Adipocyte (in vitro differentiated cells): Measurements from ENCODE around the gene NRSN2.
A peak's percentile ranks its signal among the peaks of the same experiment; 100 is the strongest.
"Not testable (repeated sequence)": the region's sequence is repeated elsewhere in the genome, so short reads cannot be mapped to it uniquely, and the experiment has no call there.

Experiments
- DNase-seq: peaks from one replicate; pipeline ENCODE4 v3.0.0-alpha.2; 2015; ENCODE audit warnings: low read depth
- H3K27me3 ChIP-seq: replicated peaks from 2 replicates; pipeline ENCODE4 v1.7.0; 2013; ENCODE audit warnings: mild to moderate bottlenecking, low read length, moderate library complexity; ENCODE audit not compliant: control insufficient read depth, insufficient read depth
- H3K36me3 ChIP-seq: 2 replicates; pipeline ENCODE4 v1.7.0; 2013; ENCODE audit warnings: low read length, mild to moderate bottlenecking, moderate library complexity; ENCODE audit not compliant: control insufficient read depth, insufficient read depth, severe bottlenecking
- H3K4me1 ChIP-seq: 2 replicates; pipeline ENCODE4 v1.7.0; 2013; ENCODE audit warnings: mild to moderate bottlenecking, low read length, moderate library complexity; ENCODE audit not compliant: control insufficient read depth, insufficient read depth
- H3K4me3 ChIP-seq: 2 replicates; pipeline ENCODE4 v1.7.0; 2013; ENCODE audit warnings: mild to moderate bottlenecking, low read length, moderate library complexity
- H3K9ac ChIP-seq: 2 replicates; pipeline ENCODE4 v1.7.0; 2013; ENCODE audit warnings: mild to moderate bottlenecking, low read length, moderate library complexity
- H3K9me3 ChIP-seq: 2 replicates; pipeline ENCODE4 v1.7.0; 2013; ENCODE audit warnings: mild to moderate bottlenecking, low read length, moderate library complexity; ENCODE audit not compliant: control insufficient read depth

NRSN2 gene

GRCh38 chr20:382291-383115 is 35.6 kb downstream of the NRSN2 start:
- no peaks in the 10 kb centered on the region for H3K9me3 ChIP-seq
- DNase-seq: no peak
- peak overlapping the region; percentile 84 for H3K4me3 ChIP-seq

GRCh38 chr20:383889-384288 is 37.0 kb downstream of the NRSN2 start:
- no peak for DNase-seq
- Histone ChIP-seq H3K9ac (no peak overlapping the region), H3K9me3 (no peaks in the 10 kb centered on the region), H3K4me3 (no peak overlapping the region), H3K36me3 (peaks cover 19% of the 10 kb centered on the region), H3K4me1 (no peaks in the 10 kb centered on the region), H3K27me3 (no peaks in the 10 kb centered on the region)

More at GRCh38 chr20:382291-383115, 35.6 kb downstream of the NRSN2 start:
- Histone ChIP-seq H3K9ac (peak overlapping the region; percentile 13), H3K36me3 (peaks cover 5% of the 10 kb centered on the region), H3K27me3 (no peaks in the 10 kb centered on the region), H3K4me1 (no peaks in the 10 kb centered on the region)

- H3K36me3 ChIP-seq: peaks cover 27% of the 10 kb centered on the region
- H3K27me3 ChIP-seq: no peaks in the 10 kb centered on the region
- H3K9me3 ChIP-seq: no peaks in the 10 kb centered on the region
Measured at GRCh38 chr20:384723-385122, 37.8 kb downstream of the NRSN2 start.

GRCh38 chr20:385448-385847 is 38.5 kb downstream of the NRSN2 start:
- Histone ChIP-seq H3K9ac (no peak overlapping the region), H3K27me3 (no peaks in the 10 kb centered on the region), H3K9me3 (no peaks in the 10 kb centered on the region), H3K4me1 (no peaks in the 10 kb centered on the region), H3K4me3 (no peak overlapping the region), H3K36me3 (peaks cover 33% of the 10 kb centered on the region)
- DNase-seq: no peak

More at GRCh38 chr20:384723-385122, 37.8 kb downstream of the NRSN2 start:
- Histone ChIP-seq H3K4me1 (no peaks in the 10 kb centered on the region), H3K4me3 (no peak overlapping the region), H3K9ac (no peak overlapping the region)
- no peak for DNase-seq

GRCh38 chr20:386634-387033 is 39.7 kb downstream of the NRSN2 start:
- H3K9me3 ChIP-seq, H3K27me3 ChIP-seq, DNase-seq, H3K9ac ChIP-seq, H3K4me3 ChIP-seq, H3K4me1 ChIP-seq: not testable (repeated sequence)
- H3K36me3 ChIP-seq: peaks cover 43% of the 10 kb centered on the region

DNA sequence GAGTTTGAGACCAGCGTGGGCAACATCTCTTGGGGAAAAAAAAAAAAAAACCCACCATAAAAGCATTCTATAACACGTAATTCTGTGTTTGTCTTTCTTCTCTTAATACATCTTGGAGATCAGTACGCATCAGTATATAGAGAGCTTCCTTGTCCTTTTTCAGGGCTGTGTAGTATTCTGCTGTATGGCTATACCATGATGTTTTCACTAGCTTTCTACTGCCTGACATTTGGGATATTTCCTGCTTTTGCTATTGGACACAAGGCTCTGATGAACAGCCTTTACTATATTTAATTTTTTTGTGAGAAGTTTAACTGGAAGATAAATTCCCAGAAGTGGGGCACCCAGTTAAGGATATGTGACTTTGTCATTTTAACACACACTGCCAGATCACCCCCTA is 40.6 kb downstream of the NRSN2 start:
- H3K4me3 ChIP-seq: no peak overlapping the region
- no peak for DNase-seq
- H3K9me3 ChIP-seq: no peaks in the 10 kb centered on the region
- H3K27me3 ChIP-seq: no peaks in the 10 kb centered on the region
- no peaks in the 10 kb centered on the region for H3K4me1 ChIP-seq
- H3K9ac ChIP-seq: no peak overlapping the region
- H3K36me3 ChIP-seq: peaks cover 51% of the 10 kb centered on the region

- H3K9me3 ChIP-seq: no peaks in the 10 kb centered on the region
- no peak overlapping the region for H3K4me3 ChIP-seq
- no peaks in the 10 kb centered on the region for H3K27me3 ChIP-seq
- peaks cover 59% of the 10 kb centered on the region for H3K36me3 ChIP-seq
- no peak overlapping the region for H3K9ac ChIP-seq
- H3K4me1 ChIP-seq: no peaks in the 10 kb centered on the region
- no peak for DNase-seq
Measured at GRCh38 chr20:388034-388994, 41.4 kb downstream of the NRSN2 start.

DNA sequence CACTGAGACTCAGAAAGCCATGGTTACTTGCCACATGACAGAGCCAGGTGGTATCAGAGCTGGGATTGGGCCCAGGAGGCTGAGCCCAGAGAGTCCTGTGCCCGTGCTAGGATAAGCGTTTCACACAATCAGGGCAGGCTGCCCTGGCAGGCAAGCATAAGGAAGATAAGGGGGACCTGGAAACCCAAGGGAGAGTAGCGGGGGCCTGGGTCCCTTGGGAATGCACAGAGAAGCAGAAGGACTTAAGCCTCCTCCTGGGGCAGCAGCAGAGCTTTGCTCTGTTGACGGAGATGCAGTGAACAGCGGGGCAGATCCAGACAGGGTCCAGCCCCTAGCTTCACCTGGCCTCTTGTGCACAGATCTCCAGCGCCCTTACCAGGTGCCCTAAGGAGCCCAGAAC is 42.3 kb downstream of the NRSN2 start:
- Histone ChIP-seq H3K27me3 (no peaks in the 10 kb centered on the region), H3K36me3 (peaks cover 65% of the 10 kb centered on the region), H3K9me3 (no peaks in the 10 kb centered on the region), H3K4me3 (no peak overlapping the region), H3K4me1 (no peaks in the 10 kb centered on the region), H3K9ac (no peak overlapping the region)
- DNase-seq: no peak

- no peak for DNase-seq
- H3K4me1 ChIP-seq: no peaks in the 10 kb centered on the region
- H3K4me3 ChIP-seq: no peak overlapping the region
- H3K36me3 ChIP-seq: peaks cover 85% of the 10 kb centered on the region
- H3K9ac ChIP-seq: no peak overlapping the region
- H3K9me3 ChIP-seq: no peaks in the 10 kb centered on the region
- no peaks in the 10 kb centered on the region for H3K27me3 ChIP-seq
Measured at GRCh38 chr20:391041-391711, 44.3 kb downstream of the NRSN2 start.

GRCh38 chr20:393296-393695 is 46.4 kb downstream of the NRSN2 start:
- not testable (repeated sequence) for H3K27me3 ChIP-seq, H3K4me1 ChIP-seq, H3K9ac ChIP-seq, H3K9me3 ChIP-seq, DNase-seq, H3K4me3 ChIP-seq
- peaks cover 91% of the 10 kb centered on the region for H3K36me3 ChIP-seq

DNA sequence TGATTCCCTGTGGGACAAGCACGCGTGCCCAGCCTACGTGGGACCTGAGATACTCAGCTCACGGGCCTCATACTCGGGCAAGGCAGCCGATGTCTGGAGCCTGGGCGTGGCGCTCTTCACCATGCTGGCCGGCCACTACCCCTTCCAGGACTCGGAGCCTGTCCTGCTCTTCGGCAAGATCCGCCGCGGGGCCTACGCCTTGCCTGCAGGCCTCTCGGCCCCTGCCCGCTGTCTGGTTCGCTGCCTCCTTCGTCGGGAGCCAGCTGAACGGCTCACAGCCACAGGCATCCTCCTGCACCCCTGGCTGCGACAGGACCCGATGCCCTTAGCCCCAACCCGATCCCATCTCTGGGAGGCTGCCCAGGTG is 49.3 kb downstream of the NRSN2 start:
- no peak for DNase-seq
- no peaks in the 10 kb centered on the region for H3K9me3 ChIP-seq
- H3K4me1 ChIP-seq: no peaks in the 10 kb centered on the region
- peaks cover 65% of the 10 kb centered on the region for H3K36me3 ChIP-seq
- H3K9ac ChIP-seq: no peak overlapping the region
- no peak overlapping the region for H3K4me3 ChIP-seq
- no peaks in the 10 kb centered on the region for H3K27me3 ChIP-seq
